Stomach smooth muscle (tissue), 2 donors: ENCODE data around the gene SCYGR2.

ENCODE experiments used
- H3K27ac ChIP-seq: one replicate; pipeline ENCODE4 v1.7.0; 2013; ENCODE audit warnings: mild to moderate bottlenecking, low read length, inconsistent platforms
- H3K27me3 ChIP-seq, 2 donors: one replicate each; pipeline ENCODE4 v1.7.0; 2013; ENCODE audit warnings: low read length in 2 of 2; ENCODE audit not compliant: insufficient read depth in 2 of 2, control insufficient read depth in 1 of 2
- H3K36me3 ChIP-seq, 2 donors: one replicate each; pipeline ENCODE4 v1.7.0; 2013; ENCODE audit warnings: low read length in 2 of 2; ENCODE audit not compliant: control insufficient read depth in 2 of 2, insufficient read depth in 2 of 2
- H3K4me1 ChIP-seq: one replicate; pipeline ENCODE4 v1.7.0; 2013; ENCODE audit warnings: low read length; ENCODE audit not compliant: control insufficient read depth, insufficient read depth
- H3K4me3 ChIP-seq, 2 donors: one replicate each; pipeline ENCODE4 v1.7.0; 2013; ENCODE audit warnings: low read length in 2 of 2
- H3K9ac ChIP-seq, 2 donors: one replicate each; pipeline ENCODE4 v1.7.0; 2013; ENCODE audit warnings: low read length in 2 of 2, mild to moderate bottlenecking in 1 of 2
- H3K9me3 ChIP-seq, 2 donors: one replicate each; pipeline ENCODE4 v1.7.0; 2013; ENCODE audit warnings: low read length in 2 of 2; ENCODE audit not compliant: control insufficient read depth in 2 of 2
- donor health status: healthy.
- donor health status: Pancreatic carcinoma.

Gene SCYGR2

DNA sequence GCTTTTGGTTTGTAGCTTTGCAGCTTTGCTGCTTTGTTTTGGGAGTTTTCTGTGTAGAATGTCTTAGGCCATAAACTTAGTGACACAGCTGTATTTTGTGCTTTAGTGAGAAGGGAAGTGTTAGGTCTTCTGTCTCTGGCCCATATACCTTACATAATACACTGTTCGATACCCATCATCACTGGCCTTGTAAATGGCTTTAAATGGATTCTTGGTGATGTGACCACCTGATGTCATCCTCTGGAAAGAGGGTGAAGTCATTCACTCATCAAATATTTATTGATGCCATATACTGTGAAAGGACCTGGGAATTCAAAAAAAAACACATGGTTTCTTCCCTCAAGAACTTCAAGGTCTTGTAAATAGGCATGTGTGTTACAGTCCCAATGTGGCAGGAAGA is 18.9 kb upstream of the SCYGR2 start:
- H3K27ac ChIP-seq = no peak overlapping the region
- H3K36me3 ChIP-seq = no peaks in the 10 kb centered on the region
- peaks cover 0 to 2% of the 10 kb centered on the region in 2 donors for H3K27me3 ChIP-seq
- no peak overlapping the region for H3K4me3 ChIP-seq
- peaks cover 0 to 6% of the 10 kb centered on the region in 2 donors for H3K9me3 ChIP-seq
- no peak overlapping the region for H3K9ac ChIP-seq
- no peaks in the 10 kb centered on the region for H3K4me1 ChIP-seq

DNA sequence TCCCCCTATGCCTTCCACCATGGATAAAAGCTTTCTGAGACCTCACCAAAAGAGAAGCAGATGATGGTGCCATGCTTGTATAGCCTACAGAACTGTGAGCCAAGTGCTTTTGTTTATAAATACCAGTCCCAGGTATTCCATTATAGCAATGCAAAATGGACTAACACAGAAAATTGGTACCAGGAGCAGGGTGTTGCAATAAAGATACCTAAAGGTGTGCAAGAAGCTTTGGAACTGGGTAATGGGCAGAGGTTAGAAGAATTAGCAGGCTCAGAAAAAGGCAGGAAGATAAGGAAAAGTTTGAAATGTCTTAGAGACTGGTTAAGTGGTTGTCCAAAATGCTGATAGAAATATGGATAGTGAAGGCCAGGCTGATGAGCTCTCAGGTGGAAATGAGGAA is 16.3 kb upstream of the SCYGR2 start:
- Histone ChIP-seq H3K27ac (no peak overlapping the region), H3K4me3 (no peak overlapping the region), H3K9me3 (peaks cover 0 to 6% of the 10 kb centered on the region in 2 donors), H3K4me1 (no peaks in the 10 kb centered on the region), H3K36me3 (no peaks in the 10 kb centered on the region), H3K27me3 (peaks cover 0 to 2% of the 10 kb centered on the region in 2 donors), H3K9ac (no peak overlapping the region)

DNA sequence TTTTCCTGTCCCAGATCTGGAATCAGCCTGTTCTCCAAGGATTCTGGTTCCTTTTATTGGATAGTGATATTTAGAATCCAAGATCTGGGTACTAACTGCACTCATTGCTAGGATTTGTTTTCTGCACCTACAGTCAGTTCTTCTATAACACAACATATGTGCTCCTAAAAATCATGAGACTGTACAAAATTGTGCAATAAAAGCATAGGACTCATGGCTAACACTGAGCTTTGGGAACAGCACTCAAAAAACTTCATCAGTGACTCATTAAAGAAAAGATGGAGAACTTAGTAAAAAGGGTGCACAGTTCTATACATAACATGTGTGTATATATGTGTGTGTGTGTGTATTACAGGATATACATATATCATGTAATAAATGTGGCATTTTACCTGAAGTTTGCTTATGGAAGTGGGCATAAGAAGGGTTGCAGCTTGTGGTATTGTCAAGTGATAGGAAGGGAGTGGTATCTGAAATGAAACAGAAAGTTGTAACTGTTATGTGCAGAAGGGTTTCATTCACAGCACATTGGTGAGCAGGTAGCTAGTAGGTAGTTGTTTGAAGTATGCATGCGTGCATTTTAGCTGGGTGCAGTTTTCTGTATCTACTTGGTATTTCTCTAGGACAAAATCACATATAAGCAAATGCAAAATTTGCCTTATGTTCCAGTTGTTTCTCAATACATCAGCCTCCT is 5.9 kb upstream of the SCYGR2 start:
- H3K27me3 ChIP-seq = no peaks in the 10 kb centered on the region
- H3K9ac ChIP-seq = no peak overlapping the region
- no peak overlapping the region for H3K4me3 ChIP-seq
- H3K4me1 ChIP-seq = no peaks in the 10 kb centered on the region
- H3K36me3 ChIP-seq = no peaks in the 10 kb centered on the region
- peaks cover 0 to 2% of the 10 kb centered on the region in 2 donors for H3K9me3 ChIP-seq
- no peak overlapping the region for H3K27ac ChIP-seq

DNA sequence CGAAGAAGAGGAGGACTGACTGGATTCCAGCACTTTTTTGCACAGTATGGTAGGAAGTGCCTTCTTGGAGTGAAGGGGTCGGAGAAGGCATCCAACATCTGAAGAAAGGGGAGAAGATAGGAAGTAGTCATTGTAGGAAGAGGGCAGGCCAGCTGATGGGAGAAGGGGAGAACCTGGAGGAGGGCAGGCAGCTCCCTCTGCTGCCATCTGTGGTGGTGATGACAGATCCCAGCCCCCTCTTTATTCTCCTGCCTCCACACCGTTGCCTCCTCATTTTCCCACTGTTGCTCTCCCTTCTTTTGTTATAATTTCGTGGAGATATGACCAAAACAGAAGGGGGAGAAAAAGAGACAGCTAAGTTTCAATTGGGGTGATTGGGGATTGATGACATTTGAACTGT is 2.9 kb upstream of the SCYGR2 start:
- Histone ChIP-seq H3K9ac (no peak overlapping the region), H3K27me3 (no peaks in the 10 kb centered on the region), H3K4me1 (no peaks in the 10 kb centered on the region), H3K4me3 (no peak overlapping the region), H3K36me3 (no peaks in the 10 kb centered on the region), H3K9me3 (no peaks in the 10 kb centered on the region), H3K27ac (no peak overlapping the region)

DNA sequence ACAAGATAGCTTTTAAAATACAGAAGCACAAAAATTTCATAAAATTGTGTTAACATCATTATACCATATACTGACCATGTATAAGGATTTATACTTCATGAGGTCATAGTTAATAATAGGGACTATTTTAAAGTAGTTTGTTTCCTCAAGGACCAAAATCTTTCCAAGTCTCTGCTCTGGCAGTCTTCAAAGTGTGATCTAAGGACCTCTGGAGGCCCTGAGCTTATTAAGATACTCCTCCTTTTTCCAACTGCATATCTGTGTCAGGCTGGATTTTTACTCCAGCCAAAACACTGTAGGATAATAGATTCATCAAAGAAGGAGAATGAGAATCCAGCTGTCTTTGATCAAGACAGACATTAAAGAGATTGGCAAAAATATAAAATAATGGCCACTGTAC is 1.7 kb upstream of the SCYGR2 start:
- H3K9me3 ChIP-seq = no peaks in the 10 kb centered on the region
- no peaks in the 10 kb centered on the region for H3K36me3 ChIP-seq
- no peak overlapping the region for H3K9ac ChIP-seq
- H3K4me3 ChIP-seq = no peak overlapping the region
- H3K4me1 ChIP-seq = no peaks in the 10 kb centered on the region
- H3K27me3 ChIP-seq = no peaks in the 10 kb centered on the region
- H3K27ac ChIP-seq = no peak overlapping the region

DNA sequence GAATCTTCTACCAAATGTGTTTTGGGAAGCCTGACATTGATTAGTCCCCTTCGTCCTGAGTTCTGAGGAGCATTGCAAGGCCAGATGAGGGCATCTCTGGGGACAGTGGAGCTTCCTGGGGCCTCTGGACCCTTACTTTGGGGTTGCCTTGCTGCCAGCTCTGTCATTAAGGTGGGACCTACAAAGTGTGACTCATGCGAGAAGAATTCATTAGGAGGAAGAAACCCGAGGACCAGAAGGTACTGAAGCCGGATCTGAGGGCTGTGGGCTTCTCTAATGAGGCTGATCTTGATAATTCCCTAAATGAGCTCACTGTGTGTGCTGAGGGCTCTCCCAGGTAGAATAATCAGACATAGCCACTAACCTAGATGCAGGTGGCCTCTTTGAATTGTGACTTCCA is 695 bp upstream of the SCYGR2 start:
- no peaks in the 10 kb centered on the region for H3K36me3 ChIP-seq
- H3K27ac ChIP-seq = no peak overlapping the region
- no peaks in the 10 kb centered on the region for H3K27me3 ChIP-seq
- no peaks in the 10 kb centered on the region for H3K9me3 ChIP-seq
- no peak overlapping the region for H3K4me3 ChIP-seq
- no peaks in the 10 kb centered on the region for H3K4me1 ChIP-seq
- no peak overlapping the region for H3K9ac ChIP-seq

DNA sequence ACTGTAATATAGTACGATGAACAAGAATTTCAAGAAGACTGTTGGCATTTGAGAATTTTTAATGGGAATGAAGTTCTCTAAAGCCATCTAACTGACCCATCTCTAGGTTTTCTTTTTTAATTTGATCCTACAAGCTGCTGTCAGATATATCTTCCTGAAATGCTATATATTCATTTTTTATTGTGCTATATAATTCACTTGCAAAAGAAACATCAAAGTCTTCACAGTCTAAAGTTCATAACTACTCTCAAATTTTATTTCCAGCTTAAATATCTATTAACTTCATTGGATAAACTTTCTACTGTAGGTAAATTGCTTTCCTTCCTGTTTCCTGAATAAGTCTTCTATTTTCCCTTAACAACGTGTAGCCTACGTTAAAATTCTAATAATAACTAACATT is 3.7 kb downstream of the SCYGR2 start:
- Histone ChIP-seq H3K36me3 (no peaks in the 10 kb centered on the region), H3K9me3 (no peaks in the 10 kb centered on the region), H3K27me3 (no peaks in the 10 kb centered on the region), H3K9ac (no peak overlapping the region), H3K4me1 (no peaks in the 10 kb centered on the region), H3K4me3 (no peak overlapping the region), H3K27ac (no peak overlapping the region)

DNA sequence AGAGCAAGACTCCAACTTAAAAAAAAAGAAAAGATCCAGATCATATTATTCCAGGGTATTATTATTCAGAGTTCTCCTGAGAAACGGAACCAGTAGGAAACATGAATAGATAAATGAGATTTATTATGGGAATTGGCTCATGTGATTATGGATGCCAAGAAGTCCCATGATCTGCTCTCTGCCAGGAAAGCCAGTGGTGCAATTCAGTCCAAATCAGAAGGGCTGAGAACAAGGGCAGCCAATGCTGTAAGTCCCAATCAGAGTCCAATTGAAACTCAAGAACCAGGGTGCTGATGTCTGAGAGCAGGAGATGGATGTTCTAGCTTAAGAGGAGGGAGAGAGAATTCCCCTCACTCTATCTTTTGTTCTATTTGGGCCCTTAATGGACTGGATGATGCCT is 7.8 kb downstream of the SCYGR2 start:
- Histone ChIP-seq H3K9ac (no peak overlapping the region), H3K36me3 (no peaks in the 10 kb centered on the region), H3K27ac (no peak overlapping the region), H3K4me3 (no peak overlapping the region), H3K27me3 (no peaks in the 10 kb centered on the region), H3K9me3 (no peaks in the 10 kb centered on the region), H3K4me1 (no peaks in the 10 kb centered on the region)

DNA sequence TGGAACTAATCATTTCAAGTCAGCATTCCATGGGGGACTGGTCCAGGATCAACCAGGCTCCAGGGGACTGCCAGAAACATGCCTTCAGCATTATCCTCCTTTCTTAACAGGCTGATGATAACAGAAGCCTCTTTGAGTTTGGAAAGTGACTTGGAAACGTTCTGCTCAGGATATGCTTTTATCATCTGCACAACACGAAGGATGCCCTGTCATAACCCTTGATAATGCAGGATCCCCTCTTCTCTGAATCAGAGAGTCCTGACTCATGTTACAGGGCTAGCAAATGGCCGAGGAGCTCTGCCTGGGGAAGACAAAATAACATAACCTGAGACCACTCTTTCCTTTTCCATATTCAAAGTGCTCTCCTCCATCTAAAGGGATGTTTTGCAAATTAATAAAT is 9.2 kb downstream of the SCYGR2 start:
- H3K27me3 ChIP-seq = no peaks in the 10 kb centered on the region
- no peaks in the 10 kb centered on the region for H3K36me3 ChIP-seq
- H3K4me3 ChIP-seq = no peak overlapping the region
- H3K9me3 ChIP-seq = no peaks in the 10 kb centered on the region
- no peaks in the 10 kb centered on the region for H3K4me1 ChIP-seq
- H3K27ac ChIP-seq = no peak overlapping the region
- no peak overlapping the region for H3K9ac ChIP-seq

DNA sequence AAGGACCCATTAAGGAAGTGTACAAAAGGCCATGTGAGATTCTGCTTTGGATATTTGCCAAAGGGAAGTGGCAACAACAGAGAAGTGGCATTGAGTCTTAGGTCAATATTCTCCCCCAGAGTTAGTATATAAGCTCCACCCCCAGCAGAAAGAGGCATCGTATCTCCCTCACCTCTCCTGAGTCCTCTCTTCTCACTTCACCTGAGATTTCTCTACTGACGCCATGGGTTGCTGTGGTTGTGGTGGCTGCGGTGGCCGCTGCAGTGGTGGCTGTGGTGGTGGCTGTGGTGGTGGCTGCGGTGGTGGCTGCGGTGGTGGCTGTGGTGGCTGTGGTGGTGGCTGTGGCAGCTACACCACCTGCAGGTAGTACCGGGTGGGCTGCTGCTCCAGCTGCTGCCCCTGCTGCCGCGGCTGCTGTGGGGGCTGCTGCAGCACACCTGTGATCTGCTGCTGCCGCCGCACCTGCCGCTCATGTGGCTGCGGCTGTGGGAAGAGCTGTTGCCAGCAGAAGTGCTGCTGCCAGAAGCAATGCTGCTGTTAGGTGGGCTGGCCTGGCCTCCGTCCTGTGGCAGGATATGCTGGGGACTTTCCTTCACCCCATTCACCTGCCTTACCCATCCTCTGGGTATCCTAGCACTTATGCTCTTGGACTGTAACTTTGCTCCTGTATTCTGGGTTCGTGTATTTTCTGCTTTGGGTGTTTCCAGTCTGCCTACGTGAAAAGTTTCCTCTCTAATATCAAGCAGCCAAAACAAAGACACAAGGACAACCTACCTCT is 10.1 kb downstream of the SCYGR2 start:
- Histone ChIP-seq H3K27ac (no peak overlapping the region), H3K4me1 (no peaks in the 10 kb centered on the region), H3K36me3 (no peaks in the 10 kb centered on the region), H3K4me3 (no peak overlapping the region), H3K9me3 (no peaks in the 10 kb centered on the region), H3K9ac (no peak overlapping the region), H3K27me3 (no peaks in the 10 kb centered on the region)

DNA sequence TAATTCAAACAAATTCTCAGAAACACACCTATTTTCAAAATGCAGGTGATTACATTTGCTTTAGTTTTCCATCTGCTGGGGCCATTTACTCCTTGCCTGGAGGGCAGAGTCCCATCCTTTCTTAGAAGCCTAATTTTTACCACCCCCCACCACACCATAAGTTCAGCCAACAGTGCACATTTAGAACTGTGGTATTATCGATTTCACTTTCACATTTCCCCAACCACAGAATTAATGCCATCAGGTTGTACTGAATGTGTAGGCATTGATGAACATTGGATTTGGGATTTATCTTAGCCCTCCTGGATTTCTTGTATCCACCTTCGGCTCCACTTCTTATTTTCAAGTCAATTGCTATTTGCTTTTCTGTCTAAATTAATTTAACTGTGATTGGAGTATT is 11.4 kb downstream of the SCYGR2 start:
- Histone ChIP-seq H3K27me3 (no peaks in the 10 kb centered on the region), H3K4me1 (no peaks in the 10 kb centered on the region), H3K36me3 (no peaks in the 10 kb centered on the region), H3K27ac (no peak overlapping the region), H3K4me3 (no peak overlapping the region), H3K9me3 (no peaks in the 10 kb centered on the region), H3K9ac (no peak overlapping the region)
